T-helper 17 cell (primary cell): ENCODE data around the gene TMSB15A. TPM values are rescaled to one million over a fixed set of nuclear protein-coding genes. Genes with fewer than 3 reads are reported as not detected.
"Not testable (repeated sequence)": the region's sequence is repeated elsewhere in the genome, so short reads cannot be mapped to it uniquely, and the experiment has no call there.

ENCODE experiments used
- ATAC-seq: fragments of 150-1000 bp; cut with Tn5 transposase; 2 replicates; pipeline ENCODE4 v1.10.0; 2021; ENCODE audit warnings: mild to moderate bottlenecking, moderate library complexity
- DNase-seq, 3 donors: peaks; one replicate each; pipeline versions ENCODE4 v3.0.0 to v3.0.0-alpha.2; 2020 to 2021
- H3K9me3 ChIP-seq: one replicate; pipeline ENCODE4 v1.7.0; 2013; ENCODE audit warnings: low read length, mild to moderate bottlenecking; ENCODE audit not compliant: control insufficient read depth, poor library complexity, severe bottlenecking
- H3K27ac Mint-ChIP-seq: one replicate; pipeline ENCODE4 v1.8.0; 2022; ENCODE audit warnings: mild to moderate bottlenecking, moderate library complexity, mixed read lengths
- H3K27me3 Mint-ChIP-seq: one replicate; pipeline ENCODE4 v1.8.0; 2022; ENCODE audit warnings: mixed read lengths
- H3K36me3 Mint-ChIP-seq: one replicate; pipeline ENCODE4 v1.8.0; 2022; ENCODE audit warnings: low read depth, mixed read lengths
- H3K4me1 Mint-ChIP-seq: one replicate; pipeline ENCODE4 v1.8.0; 2022; ENCODE audit warnings: mild to moderate bottlenecking, mixed read lengths
- H3K4me3 Mint-ChIP-seq: one replicate; pipeline ENCODE4 v1.8.0; 2022; ENCODE audit warnings: mild to moderate bottlenecking, moderate library complexity, mixed read lengths
- total RNA-seq, 4 donors: library from RNA in 2 of 4; stranded (reverse) in 2 of 4; gene quantifications; one replicate each; pipeline ENCODE4 v1.2.3 and lab custom pipeline; 2022 to 2026

TMSB15A gene
- total RNA-seq (not detected), total RNA-seq (lab: John Stamatoyannopoulos, UW) (0 reads per million in 2 donors)

- ATAC-seq, result peak; percentile 95
- Mint-ChIP-seq H3K36me3 (no peaks in the 10 kb centered on the region), H3K4me1 (peaks cover 2% of the 10 kb centered on the region), H3K4me3 (peak within 1 kb of the TSS; percentile 83), H3K27ac (no peak within 1 kb of the TSS), H3K27me3 (peaks cover 34% of the 10 kb centered on the region)
- peak; percentile 17 to 31 (median 25) for DNase-seq
- H3K9me3 ChIP-seq, result no peaks in the 10 kb centered on the region
Measured at GRCh38 chrX:102515975-102516941, at the start of gene TMSB15A. TMSB15A (minus strand) TSS chrX:102516739.

- ATAC-seq, result no peak
- Mint-ChIP-seq H3K36me3 (no peaks in the 10 kb centered on the region), H3K27ac (no peak overlapping the region)
Measured at GRCh38 chrX:102560423-102561068, 44.0 kb upstream of the TMSB15A start.

GRCh38 chrX:102558607-102559006 is 42.1 kb upstream of the TMSB15A start:
- ATAC-seq (no peak), DNase-seq (no peak)
- Mint-ChIP-seq H3K36me3 (no peaks in the 10 kb centered on the region), H3K4me3 (no peak overlapping the region), H3K27ac (no peak overlapping the region), H3K27me3 (peaks cover 4% of the 10 kb centered on the region), H3K4me1 (no peaks in the 10 kb centered on the region)
- no peaks in the 10 kb centered on the region for H3K9me3 ChIP-seq

More at GRCh38 chrX:102560423-102561068, 44.0 kb upstream of the TMSB15A start:
- no peak for DNase-seq
- Mint-ChIP-seq H3K4me1 (no peaks in the 10 kb centered on the region), H3K4me3 (no peak overlapping the region), H3K27me3 (peaks cover 4% of the 10 kb centered on the region)
- no peaks in the 10 kb centered on the region for H3K9me3 ChIP-seq

GRCh38 chrX:102548231-102548630 is 31.7 kb upstream of the TMSB15A start:
- Mint-ChIP-seq H3K27me3 (no peaks in the 10 kb centered on the region), H3K4me3 (no peak overlapping the region), H3K27ac (no peak overlapping the region)

GRCh38 chrX:102546828-102547493 is 30.4 kb upstream of the TMSB15A start:
- ATAC-seq, result peak; percentile 53
- H3K9me3 ChIP-seq, result no peaks in the 10 kb centered on the region
- peak overlapping the region; percentile 56 for H3K27ac Mint-ChIP-seq

More at GRCh38 chrX:102548231-102548630, 31.7 kb upstream of the TMSB15A start:
- no peaks in the 10 kb centered on the region for H3K36me3 Mint-ChIP-seq
- H3K9me3 ChIP-seq, result no peaks in the 10 kb centered on the region
- ATAC-seq (no peak), DNase-seq (no peak)
- peaks cover 2% of the 10 kb centered on the region for H3K4me1 Mint-ChIP-seq

GRCh38 chrX:102546175-102546574 is 29.6 kb upstream of the TMSB15A start:
- not testable (repeated sequence) for H3K27me3 Mint-ChIP-seq, DNase-seq, ATAC-seq, H3K9me3 ChIP-seq, H3K4me1 Mint-ChIP-seq, H3K27ac Mint-ChIP-seq, H3K36me3 Mint-ChIP-seq
- peak overlapping the region; percentile 90 for H3K4me3 Mint-ChIP-seq

More at GRCh38 chrX:102546828-102547493, 30.4 kb upstream of the TMSB15A start:
- H3K4me3 Mint-ChIP-seq, result peak overlapping the region; percentile 90
- peaks cover 2% of the 10 kb centered on the region for H3K4me1 Mint-ChIP-seq
- peak in 1 of 3 donors; percentile 4 for DNase-seq
- no peaks in the 10 kb centered on the region for H3K36me3 Mint-ChIP-seq
- no peaks in the 10 kb centered on the region for H3K27me3 Mint-ChIP-seq

- Mint-ChIP-seq H3K4me3 (no peak overlapping the region), H3K36me3 (no peaks in the 10 kb centered on the region), H3K27me3 (peaks cover 8% of the 10 kb centered on the region), H3K4me1 (no peaks in the 10 kb centered on the region), H3K27ac (no peak overlapping the region)
- no peaks in the 10 kb centered on the region for H3K9me3 ChIP-seq
- ATAC-seq, result no peak
- DNase-seq, result no peak
Measured at GRCh38 chrX:102535958-102536357, 19.4 kb upstream of the TMSB15A start.

GRCh38 chrX:102517326-102517725 is 787 bp upstream of the TMSB15A start:
- H3K27ac Mint-ChIP-seq, result no peak overlapping the region
- no peaks in the 10 kb centered on the region for H3K36me3 Mint-ChIP-seq
- DNase-seq, result no peak
- H3K27me3 Mint-ChIP-seq, result peaks cover 34% of the 10 kb centered on the region
- no peak overlapping the region for H3K4me3 Mint-ChIP-seq
- no peaks in the 10 kb centered on the region for H3K9me3 ChIP-seq
- peaks cover 2% of the 10 kb centered on the region for H3K4me1 Mint-ChIP-seq
- ATAC-seq, result no peak

- no peak overlapping the region for H3K27ac Mint-ChIP-seq
- peaks cover 41% of the 10 kb centered on the region for H3K27me3 Mint-ChIP-seq
- H3K36me3 Mint-ChIP-seq, result no peaks in the 10 kb centered on the region
- H3K4me3 Mint-ChIP-seq, result no peak overlapping the region
- DNase-seq (no peak), ATAC-seq (no peak)
- peaks cover 4% of the 10 kb centered on the region for H3K4me1 Mint-ChIP-seq
- H3K9me3 ChIP-seq, result no peaks in the 10 kb centered on the region
Measured at GRCh38 chrX:102514536-102514935, 2.0 kb downstream of the TMSB15A start.

- Mint-ChIP-seq H3K27me3 (no peaks in the 10 kb centered on the region), H3K36me3 (no peaks in the 10 kb centered on the region), H3K4me3 (no peak overlapping the region), H3K4me1 (no peaks in the 10 kb centered on the region), H3K27ac (no peak overlapping the region)
- DNase-seq, result no peak
- ATAC-seq, result no peak
- no peaks in the 10 kb centered on the region for H3K9me3 ChIP-seq
Measured at GRCh38 chrX:102498732-102499131, 17.8 kb downstream of the TMSB15A start.

- Mint-ChIP-seq H3K27ac (no peak overlapping the region), H3K4me1 (no peaks in the 10 kb centered on the region), H3K36me3 (no peaks in the 10 kb centered on the region), H3K4me3 (no peak overlapping the region), H3K27me3 (no peaks in the 10 kb centered on the region)
- no peak for DNase-seq
- ATAC-seq, result no peak
- no peaks in the 10 kb centered on the region for H3K9me3 ChIP-seq
Measured at GRCh38 chrX:102491766-102492165, 24.8 kb downstream of the TMSB15A start.

- not testable (repeated sequence) for H3K9me3 ChIP-seq, DNase-seq, H3K36me3 Mint-ChIP-seq, H3K27ac Mint-ChIP-seq, H3K4me1 Mint-ChIP-seq, ATAC-seq, H3K27me3 Mint-ChIP-seq, H3K4me3 Mint-ChIP-seq
Measured at GRCh38 chrX:102478765-102479164, 37.8 kb downstream of the TMSB15A start.

- not testable (repeated sequence) for ATAC-seq, H3K27me3 Mint-ChIP-seq, DNase-seq, H3K36me3 Mint-ChIP-seq, H3K4me3 Mint-ChIP-seq, H3K27ac Mint-ChIP-seq, H3K4me1 Mint-ChIP-seq, H3K9me3 ChIP-seq
Measured at GRCh38 chrX:102471762-102472220, 44.7 kb downstream of the TMSB15A start, which contains the start of gene TCP11X2. TCP11X2 (minus strand) TSS chrX:102471812.
